Measurements from ENCODE around the gene LIPF. TPM values are rescaled to one million over a fixed set of nuclear protein-coding genes. Genes with fewer than 3 reads are reported as not detected.

Gene LIPF
- total RNA-seq, 2 experiments from 2014 or later = not detected

- H3K27ac Mint-ChIP-seq = no peak overlapping the region
- no peaks in the 10 kb centered on the region for H3K36me3 Mint-ChIP-seq (ENCODE audit: low read depth)
- no peak for DNase-seq
- H3K27me3 Mint-ChIP-seq = peaks cover 6% of the 10 kb centered on the region
- ChIA-PET POLR2A (no interaction called here), CTCF (interaction anchor here (0.7 kb wide), 1 partner anchor 164 kb away, joined by 3 read pairs; no protein-coding TSS in a partner anchor)
- no peaks in the 10 kb centered on the region for H3K4me1 Mint-ChIP-seq
- no peak for ATAC-seq
- no peak overlapping the region for H3K4me3 Mint-ChIP-seq
- no peaks in the 10 kb centered on the region for H3K9me3 Mint-ChIP-seq (ENCODE audit: low read depth)
- intact Hi-C loops (cut with DNase I, micrococcal nuclease) = no loop called here
Observed at GRCh38 chr10:88715517-88715916, 51.3 kb downstream of the LIPF start.

- H3K4me3 Mint-ChIP-seq = no peak overlapping the region
- H3K27ac Mint-ChIP-seq = no peak overlapping the region
- H3K4me1 Mint-ChIP-seq = peaks cover 6% of the 10 kb centered on the region
- DNase-seq = no peak
- no peaks in the 10 kb centered on the region for H3K36me3 Mint-ChIP-seq (ENCODE audit: low read depth)
- H3K27me3 Mint-ChIP-seq = peaks cover 11% of the 10 kb centered on the region
- CTCF ChIA-PET = interaction anchor here (0.6 kb wide), 1 partner anchor 274 kb away, joined by 3 read pairs; no protein-coding TSS in a partner anchor
- POLR2A ChIA-PET = no interaction called here
- ATAC-seq = no peak
- intact Hi-C loops (cut with DNase I, micrococcal nuclease) = no loop called here
- no peaks in the 10 kb centered on the region for H3K9me3 Mint-ChIP-seq (ENCODE audit: low read depth)
Observed at GRCh38 chr10:88721392-88721791, 57.1 kb downstream of the LIPF start.

DNA sequence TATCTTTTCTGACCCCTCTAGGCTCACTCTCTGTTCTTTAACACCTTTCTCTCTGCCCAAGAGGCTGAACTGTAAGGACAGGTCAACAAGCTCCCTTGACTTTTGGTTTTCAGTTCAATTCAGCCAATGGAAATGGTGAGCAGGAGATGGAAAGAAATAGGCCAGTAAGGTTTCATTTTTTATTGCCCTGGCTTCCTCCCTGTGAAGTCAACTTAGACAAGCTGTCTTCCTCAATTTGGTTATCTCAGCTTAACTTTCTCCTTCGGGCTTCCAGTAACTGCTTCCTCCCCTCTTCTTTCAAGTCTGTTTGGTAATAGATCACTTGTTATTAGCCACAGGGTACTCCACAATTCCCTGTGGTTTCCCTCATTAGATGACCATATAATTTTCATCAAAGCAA, 61.6 kb downstream of the LIPF start:
- intact Hi-C loops (cut with DNase I, micrococcal nuclease) = no loop called here
- ChIA-PET CTCF (interaction anchor here (0.7 to 4.2 kb wide), 5 partner anchors 12 to 337 kb away, joined by 3 to 18 read pairs (median 3); no protein-coding TSS in a partner anchor), POLR2A (no interaction called here)
- peaks cover 5% of the 10 kb centered on the region for H3K27me3 Mint-ChIP-seq
- H3K36me3 Mint-ChIP-seq (ENCODE audit: low read depth) = no peaks in the 10 kb centered on the region
- H3K27ac Mint-ChIP-seq = no peak overlapping the region
- no peak for ATAC-seq
- DNase-seq = no peak
- no peaks in the 10 kb centered on the region for H3K9me3 Mint-ChIP-seq (ENCODE audit: low read depth)
- no peak overlapping the region for H3K4me3 Mint-ChIP-seq
- H3K4me1 Mint-ChIP-seq = peaks cover 6% of the 10 kb centered on the region

DNA sequence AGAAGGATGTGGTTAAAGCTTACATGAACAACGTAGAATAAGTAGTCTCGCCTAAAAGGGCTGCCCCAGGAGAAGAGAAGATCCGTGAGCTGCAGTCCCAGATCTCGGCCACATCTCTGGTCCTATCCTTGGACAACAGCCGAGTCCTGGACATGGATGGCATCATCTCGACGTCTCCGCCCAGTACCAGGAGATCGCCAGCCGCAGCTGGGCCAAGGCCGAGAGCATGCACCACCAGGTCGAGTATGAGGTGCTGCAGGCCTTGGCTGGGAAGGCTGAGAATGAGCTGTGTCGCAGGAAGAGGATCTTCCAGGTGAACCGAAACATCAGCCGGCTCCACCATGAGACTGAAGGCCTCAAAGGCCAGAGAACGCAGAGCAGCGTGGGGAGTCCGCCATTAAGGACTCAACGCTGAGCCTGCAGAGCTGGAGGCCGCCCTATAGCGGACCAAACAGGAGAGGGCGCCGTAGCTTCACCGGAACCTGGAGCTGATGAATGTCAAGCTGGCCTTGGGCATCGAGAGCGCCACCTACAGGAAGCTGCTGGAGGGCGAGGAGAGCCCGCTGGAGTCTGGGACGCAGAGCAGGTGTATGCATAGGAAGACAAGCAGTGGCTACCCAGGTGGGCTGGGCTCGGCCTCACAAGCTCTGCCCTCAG, 64.0 kb downstream of the LIPF start:
- peaks cover 2% of the 10 kb centered on the region for H3K27me3 Mint-ChIP-seq
- CTCF ChIA-PET = interaction anchor here (0.6 to 4.2 kb wide), 28 partner anchors 10 to 579 kb away, joined by 3 to 29 read pairs (median 4); partner anchors contain the start of gene LIPN
- H3K9me3 Mint-ChIP-seq (ENCODE audit: low read depth) = no peaks in the 10 kb centered on the region
- H3K36me3 Mint-ChIP-seq (ENCODE audit: low read depth) = no peaks in the 10 kb centered on the region
- H3K4me1 Mint-ChIP-seq = peaks cover 6% of the 10 kb centered on the region
- no peak overlapping the region for H3K4me3 Mint-ChIP-seq
- intact Hi-C loops (cut with DNase I, micrococcal nuclease) = loop anchor here in 1 of 2 experiments (1.0 to 2.0 kb wide), 3 partner anchors 82 to 204 kb away; no protein-coding TSS in a partner anchor
- DNase-seq (peak; percentile 85), ATAC-seq (peak; percentile 64)
- no peak overlapping the region for H3K27ac Mint-ChIP-seq
- POLR2A ChIA-PET = interaction anchor here (1.3 kb wide), 1 partner anchor 116 kb away, joined by 5 read pairs; no protein-coding TSS in a partner anchor

Other genes with a start within 250 kb of the LIPF start
- gene RNLS, start 81.1 kb upstream of the LIPF start, total RNA-seq = 1 to 10 TPM; 4.3 to 4.4 TPM
- not detected for gene LIPJ, start 77.7 kb upstream of the LIPF start, total RNA-seq
- not detected for gene LIPK, start 41.8 kb downstream of the LIPF start, total RNA-seq
- not detected for gene LIPN, start 95.6 kb downstream of the LIPF start, total RNA-seq
- not detected for gene LIPM, start 138.3 kb downstream of the LIPF start, total RNA-seq
- under 1 TPM; 0.37 TPM for gene ANKRD22, start 187.4 kb downstream of the LIPF start, total RNA-seq
- gene STAMBPL1, start 215.8 kb downstream of the LIPF start, total RNA-seq = 10 to 100 TPM; 36.6 to 40.2 TPM

All from activated CD4-positive, alpha-beta T cell treated with anti-CD3 and anti-CD28 coated beads for 36 hours (primary cell).